NCI-H2227 (cell line): ENCODE results near the gene TMEM50A.
"Not testable (repeated sequence)": the region's sequence is repeated elsewhere in the genome, so short reads cannot be mapped to it uniquely, and the experiment has no call there.

Experiments
- DNase-seq: peaks from one replicate; lab custom pipeline; 2025; ENCODE audit not compliant: unreplicated experiment; lab: John Stamatoyannopoulos, UW

The TMEM50A gene

GRCh38 chr1:25338188-25338981, at the start of gene TMEM50A:
TMEM50A (plus strand) TSS chr1:25338334; CDS start chr1:25340487, 2,153 bp downstream.
- DNase-seq = peak; percentile 93

- DNase-seq = not testable (repeated sequence)
Observed at GRCh38 chr1:25288573-25289101, 49.5 kb upstream of the TMEM50A start.

- DNase-seq = not testable (repeated sequence)
Observed at GRCh38 chr1:25290043-25290442, 48.1 kb upstream of the TMEM50A start.

GRCh38 chr1:25293426-25293825, 44.7 kb upstream of the TMEM50A start:
- not testable (repeated sequence) for DNase-seq

GRCh38 chr1:25294889-25295826, 43.0 kb upstream of the TMEM50A start:
- DNase-seq = not testable (repeated sequence)

- DNase-seq = not testable (repeated sequence)
Observed at GRCh38 chr1:25296501-25296900, 41.6 kb upstream of the TMEM50A start.

- DNase-seq = not testable (repeated sequence)
Observed at GRCh38 chr1:25300729-25301128, 37.4 kb upstream of the TMEM50A start.

- DNase-seq = not testable (repeated sequence)
Observed at GRCh38 chr1:25302330-25302729, 35.8 kb upstream of the TMEM50A start.

- not testable (repeated sequence) for DNase-seq
Observed at GRCh38 chr1:25304936-25305335, 33.2 kb upstream of the TMEM50A start.

- not testable (repeated sequence) for DNase-seq
Observed at GRCh38 chr1:25308168-25308567, 30.0 kb upstream of the TMEM50A start.

GRCh38 chr1:25309085-25309484, 29.0 kb upstream of the TMEM50A start:
- not testable (repeated sequence) for DNase-seq

GRCh38 chr1:25309486-25309885, 28.6 kb upstream of the TMEM50A start:
- not testable (repeated sequence) for DNase-seq

GRCh38 chr1:25312806-25313470, 25.2 kb upstream of the TMEM50A start:
- not testable (repeated sequence) for DNase-seq

- not testable (repeated sequence) for DNase-seq
Observed at GRCh38 chr1:25320314-25320938, 17.7 kb upstream of the TMEM50A start.

GRCh38 chr1:25322127-25322526, 16.0 kb upstream of the TMEM50A start:
- DNase-seq = not testable (repeated sequence)

- DNase-seq = not testable (repeated sequence)
Observed at GRCh38 chr1:25324407-25324806, 13.7 kb upstream of the TMEM50A start.

- DNase-seq = not testable (repeated sequence)
Observed at GRCh38 chr1:25327864-25328790, 10.0 kb upstream of the TMEM50A start.

- DNase-seq = not testable (repeated sequence)
Observed at GRCh38 chr1:25328791-25329185, 9.3 kb upstream of the TMEM50A start.

- not testable (repeated sequence) for DNase-seq
Observed at GRCh38 chr1:25329336-25329735, 8.8 kb upstream of the TMEM50A start.
